Measurements from ENCODE around the gene GRIN2C. TPM values are rescaled to one million over a fixed set of nuclear protein-coding genes. Genes with fewer than 3 reads are reported as not detected.

GRIN2C gene
- total RNA-seq, 1 experiment from 2014 or later = 0.44 TPM

DNA sequence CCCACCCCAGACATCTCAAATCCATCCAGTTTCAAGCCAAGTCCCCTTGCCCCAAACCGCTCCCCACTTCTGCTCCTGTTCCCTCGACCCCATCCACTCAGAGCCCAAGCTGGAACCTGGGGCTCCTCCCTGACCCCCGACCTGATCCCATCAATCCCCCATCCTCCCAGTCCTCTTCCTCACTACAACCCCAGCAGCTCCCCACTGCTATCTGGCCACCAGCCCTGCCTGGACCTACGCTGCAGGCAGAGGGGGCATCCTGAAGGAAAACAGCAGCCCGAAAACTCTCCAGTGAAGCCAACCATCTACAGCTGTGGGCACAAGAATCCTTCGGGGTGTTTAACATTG, 9.2 kb upstream of the GRIN2C start:
- Histone ChIP-seq H2BK15ac (ENCODE audit: low read depth, low read length) (no peak overlapping the region), H3T11ph (ENCODE audit: low read length) (no peak overlapping the region), H2BK20ac (ENCODE audit: low read depth, low read length, poor library complexity, severe bottlenecking) (no peak overlapping the region), H3K9me3 (ENCODE audit: control insufficient read depth, low read depth, low read length) (no peaks in the 10 kb centered on the region), H2AFZ (ENCODE audit: low read length) (no peak overlapping the region), H4K91ac (ENCODE audit: insufficient read length, low read depth, low read length) (no peak overlapping the region), H2BK12ac (ENCODE audit: insufficient read length, low read depth, low read length) (no peak overlapping the region), H2BK120ac (ENCODE audit: low read depth, low read length, poor library complexity, severe bottlenecking) (no peak overlapping the region), H3K4me1 (ENCODE audit: insufficient read depth, low read length) (0 out of 2 replicates have a peak, but pooled peaks cover 2% of the 10 kb centered on the region), H3K56ac (ENCODE audit: insufficient read length, low read depth, low read length) (no peak overlapping the region), H4K5ac (ENCODE audit: insufficient read length, low read depth, low read length) (no peak overlapping the region), H3K23me2 (ENCODE audit: insufficient read length, low read depth, low read length, poor library complexity, severe bottlenecking) (peaks cover 12% of the 10 kb centered on the region), H3K4me2 (ENCODE audit: insufficient read depth, insufficient read length, low read length) (no peak overlapping the region), H2AK5ac (ENCODE audit: insufficient read length, low read length) (no peak overlapping the region), H3K27ac (ENCODE audit: insufficient read length, low read depth, low read length) (no peak overlapping the region), H3K23ac (ENCODE audit: insufficient read length, low read depth, low read length) (no peak overlapping the region), H4K8ac (replicated peaks; ENCODE audit: insufficient read length, low read depth, low read length) (no peak overlapping the region), H3K27me3 (ENCODE audit: insufficient read depth, low read length) (no peaks in the 10 kb centered on the region), H3K79me1 (ENCODE audit: insufficient read depth, low read depth, low read length, poor library complexity, severe bottlenecking) (no peaks in the 10 kb centered on the region), H3K18ac (ENCODE audit: insufficient read length, low read depth, low read length) (no peak overlapping the region), H4K20me1 (ENCODE audit: control insufficient read depth, insufficient read depth, insufficient read length) (no peaks in the 10 kb centered on the region), H3K9ac (ENCODE audit: extremely low read depth, insufficient read length, low read length) (no peak overlapping the region), H3K79me2 (ENCODE audit: insufficient read depth, low read length) (no peaks in the 10 kb centered on the region), H2BK5ac (ENCODE audit: insufficient read length, low read length) (no peak overlapping the region), H3K14ac (ENCODE audit: insufficient read depth, low read length) (no peak overlapping the region), H3K4ac (ENCODE audit: low read depth, low read length) (no peak overlapping the region)
- peaks cover 21 to 30% of the 10 kb centered on the region in 2 experiments for H3K4me1 Mint-ChIP-seq
- TF ChIP-seq, protein P1, sequence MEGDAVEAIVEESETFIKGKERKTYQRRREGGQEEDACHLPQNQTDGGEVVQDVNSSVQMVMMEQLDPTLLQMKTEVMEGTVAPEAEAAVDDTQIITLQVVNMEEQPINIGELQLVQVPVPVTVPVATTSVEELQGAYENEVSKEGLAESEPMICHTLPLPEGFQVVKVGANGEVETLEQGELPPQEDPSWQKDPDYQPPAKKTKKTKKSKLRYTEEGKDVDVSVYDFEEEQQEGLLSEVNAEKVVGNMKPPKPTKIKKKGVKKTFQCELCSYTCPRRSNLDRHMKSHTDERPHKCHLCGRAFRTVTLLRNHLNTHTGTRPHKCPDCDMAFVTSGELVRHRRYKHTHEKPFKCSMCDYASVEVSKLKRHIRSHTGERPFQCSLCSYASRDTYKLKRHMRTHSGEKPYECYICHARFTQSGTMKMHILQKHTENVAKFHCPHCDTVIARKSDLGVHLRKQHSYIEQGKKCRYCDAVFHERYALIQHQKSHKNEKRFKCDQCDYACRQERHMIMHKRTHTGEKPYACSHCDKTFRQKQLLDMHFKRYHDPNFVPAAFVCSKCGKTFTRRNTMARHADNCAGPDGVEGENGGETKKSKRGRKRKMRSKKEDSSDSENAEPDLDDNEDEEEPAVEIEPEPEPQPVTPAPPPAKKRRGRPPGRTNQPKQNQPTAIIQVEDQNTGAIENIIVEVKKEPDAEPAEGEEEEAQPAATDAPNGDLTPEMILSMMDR (conservative IDR thresholded peaks at IDR 0.05) = no peak
- no peaks in the 10 kb centered on the region for H3K9me3 Mint-ChIP-seq
- peaks cover 0 to 24% (median 21%) of the 10 kb centered on the region in 3 experiments; a peak in 4 of 7 replicates for H3K36me3 Mint-ChIP-seq (ENCODE audit: insufficient read depth in 1 of 3, low read depth in 3 of 3)
- no CpG with 5 or more reads among the region's 6 CpGs for WGBS (ENCODE audit: extremely low coverage, insufficient read length, low lambda C conversion rate)
- H3K27me3 Mint-ChIP-seq (ENCODE audit: low read depth) = no peaks in the 10 kb centered on the region; the same call in 1 of the 2 replicates
- DNase-seq = no peak
- H3K27ac Mint-ChIP-seq = no peak overlapping the region; a peak in 1 of 7 replicates
- no peak overlapping the region; a peak in 1 of 5 replicates for H3K4me3 Mint-ChIP-seq

All from H9 (cell line).